ENCODE measurements around the gene WDTC1. TPM values are rescaled to one million over a fixed set of nuclear protein-coding genes. Genes with fewer than 3 reads are reported as not detected.

The WDTC1 gene
- total and polyA plus RNA-seq, 2 donors (not counting 1 experiment from before 2014, with no cell fraction given), result 32.5 to 69.1 TPM

- peaks cover 100% of the 10 kb centered on the region for H3K79me2 ChIP-seq (ENCODE audit: control insufficient read depth, insufficient read depth, low read length)
- no peak overlapping the region for H3K4me3 ChIP-seq (ENCODE audit: control extremely low read depth in 1 of 5, extremely low read depth in 1 of 5, insufficient read depth in 1 of 5, low read depth in 2 of 5, low read length in 4 of 5)
- peaks cover 0 to 61% of the 10 kb centered on the region in 2 experiments for H3K36me3 ChIP-seq (replicated peaks in 1 of 2; ENCODE audit: control extremely low read depth in 1 of 2, control insufficient read depth in 1 of 2, extremely low read depth in 1 of 2, insufficient read depth in 2 of 2, low read length in 1 of 2)
- peaks cover 62% of the 10 kb centered on the region for H4K20me1 ChIP-seq (ENCODE audit: control insufficient read depth, insufficient read depth, low read length, poor library complexity, severe bottlenecking)
- TF ChIP-seq EZH2 (IDR thresholded peaks at IDR 0.05; ENCODE audit: borderline replicate concordance, insufficient read depth, low read depth, low read length, poor library complexity, severe bottlenecking) (no peak), CTCF (IDR thresholded peaks at IDR 0.05) (no peak)
- H3K4me1 ChIP-seq (ENCODE audit: control insufficient read depth in 2 of 2, insufficient read depth in 2 of 2, low read length in 2 of 2), result peaks cover 16 to 32% of the 10 kb centered on the region in 2 donors
- H3K9me3 Mint-ChIP-seq (ENCODE audit: insufficient read depth), result no peaks in the 10 kb centered on the region
- no peaks in the 10 kb centered on the region for H3K27me3 ChIP-seq (replicated peaks in 1 of 4; ENCODE audit: control extremely low read depth in 1 of 4, control insufficient read depth in 3 of 4, insufficient read depth in 4 of 4, low read length in 3 of 4)
- DNase-seq (no peak), ATAC-seq (ENCODE audit: low read depth) (no peak)
- peaks cover 69% of the 10 kb centered on the region for H3K4me1 Mint-ChIP-seq
- no peak overlapping the region for H3K4me3 Mint-ChIP-seq
- H3K9me3 ChIP-seq (ENCODE audit: control extremely low read depth in 1 of 3, control insufficient read depth in 2 of 3, insufficient read depth in 1 of 3, low read length in 2 of 3), result no peaks in the 10 kb centered on the region
- H3K27ac ChIP-seq (ENCODE audit: low read length in 2 of 2), result no peak overlapping the region
- WGBS (ENCODE audit: insufficient coverage), result 95% methylated on average over 4 of the region's 5 CpGs
- no peak overlapping the region for H3K27ac Mint-ChIP-seq
- H3K27me3 Mint-ChIP-seq, result no peaks in the 10 kb centered on the region
- no peak overlapping the region for H3K9ac ChIP-seq (ENCODE audit: low read length)
- intact Hi-C loops (cut with micrococcal nuclease), result no loop called here
- ChIA-PET POLR2A (interaction anchor here (1.5 kb wide), 1 partner anchor 14 kb away, joined by 3 read pairs; the partner anchor contains the start of gene SYTL1), CTCF (interaction anchor here (0.9 to 3.0 kb wide), 6 partner anchors 9 to 67 kb away, joined by 3 to 16 read pairs (median 8); partner anchors contain the start of genes GPR3 and SYTL1)
- no peak overlapping the region for H3K4me2 ChIP-seq (replicated peaks; ENCODE audit: low read depth, low read length, poor library complexity, severe bottlenecking)
- H2AFZ ChIP-seq (ENCODE audit: insufficient read depth, low read depth, low read length, poor library complexity, severe bottlenecking), result no peak overlapping the region
Observed at GRCh38 chr1:27327964-27328363, 93.5 kb downstream of the WDTC1 start.

- Histone ChIP-seq H3K9ac (ENCODE audit: low read length) (no peak overlapping the region), H4K20me1 (ENCODE audit: control insufficient read depth, insufficient read depth, low read length, poor library complexity, severe bottlenecking) (peaks cover 56% of the 10 kb centered on the region), H3K4me1 (ENCODE audit: control insufficient read depth in 2 of 2, insufficient read depth in 2 of 2, low read length in 2 of 2) (peaks cover 11 to 24% of the 10 kb centered on the region in 2 donors), H3K36me3 (replicated peaks in 1 of 2; ENCODE audit: control extremely low read depth in 1 of 2, control insufficient read depth in 1 of 2, extremely low read depth in 1 of 2, insufficient read depth in 2 of 2, low read length in 1 of 2) (peaks cover 0 to 82% of the 10 kb centered on the region in 2 experiments), H3K9me3 (ENCODE audit: control extremely low read depth in 1 of 3, control insufficient read depth in 2 of 3, insufficient read depth in 1 of 3, low read length in 2 of 3) (peaks cover 0 to 4% (median 0%) of the 10 kb centered on the region in 3 donors), H2AFZ (ENCODE audit: insufficient read depth, low read depth, low read length, poor library complexity, severe bottlenecking) (no peak overlapping the region), H3K4me3 (ENCODE audit: control extremely low read depth in 1 of 5, extremely low read depth in 1 of 5, insufficient read depth in 1 of 5, low read depth in 2 of 5, low read length in 4 of 5) (no peak overlapping the region), H3K79me2 (ENCODE audit: control insufficient read depth, insufficient read depth, low read length) (peaks cover 86% of the 10 kb centered on the region), H3K27ac (ENCODE audit: low read length in 2 of 2) (no peak overlapping the region), H3K27me3 (replicated peaks in 1 of 4; ENCODE audit: control extremely low read depth in 1 of 4, control insufficient read depth in 3 of 4, insufficient read depth in 4 of 4, low read length in 3 of 4) (no peaks in the 10 kb centered on the region), H3K4me2 (replicated peaks; ENCODE audit: low read depth, low read length, poor library complexity, severe bottlenecking) (no peak overlapping the region)
- WGBS (ENCODE audit: insufficient coverage), result 96% methylated on average over 7 of the region's 8 CpGs
- H3K27ac Mint-ChIP-seq, result no peak overlapping the region
- peaks cover 51% of the 10 kb centered on the region for H3K4me1 Mint-ChIP-seq
- H3K9me3 Mint-ChIP-seq (ENCODE audit: insufficient read depth), result no peaks in the 10 kb centered on the region
- H3K4me3 Mint-ChIP-seq, result no peak overlapping the region
- POLR2A ChIA-PET, result no interaction called here
- no peak for ATAC-seq (ENCODE audit: low read depth)
- no peak for TF ChIP-seq CTCF (IDR thresholded peaks at IDR 0.05)
- no peak for TF ChIP-seq EZH2 (IDR thresholded peaks at IDR 0.05; ENCODE audit: borderline replicate concordance, insufficient read depth, low read depth, low read length, poor library complexity, severe bottlenecking)
- DNase-seq, result no peak
- CTCF ChIA-PET, result interaction anchor here (1.0 to 7.2 kb wide), 2 partner anchors 34 to 58 kb away, joined by 3 to 96 read pairs; partner anchors contain the start of gene GPR3
- H3K27me3 Mint-ChIP-seq, result no peaks in the 10 kb centered on the region
- intact Hi-C loops (cut with micrococcal nuclease), result no loop called here
Observed at GRCh38 chr1:27330786-27331185, 96.4 kb downstream of the WDTC1 start.

All from B cell (primary cell).